CD4-positive, alpha-beta T cell treated with Interleukin-4 for 1 hour (primary cell): ENCODE data around the gene GNG7.
A peak's percentile ranks its signal among the peaks of the same experiment; 100 is the strongest.
"Not testable (repeated sequence)": the region's sequence is repeated elsewhere in the genome, so short reads cannot be mapped to it uniquely, and the experiment has no call there.

Experiments
- DNase-seq, 2 donors: peaks; one replicate each; pipeline ENCODE4 v3.0.0-alpha.2; 2020 to 2022

The GNG7 gene

DNA sequence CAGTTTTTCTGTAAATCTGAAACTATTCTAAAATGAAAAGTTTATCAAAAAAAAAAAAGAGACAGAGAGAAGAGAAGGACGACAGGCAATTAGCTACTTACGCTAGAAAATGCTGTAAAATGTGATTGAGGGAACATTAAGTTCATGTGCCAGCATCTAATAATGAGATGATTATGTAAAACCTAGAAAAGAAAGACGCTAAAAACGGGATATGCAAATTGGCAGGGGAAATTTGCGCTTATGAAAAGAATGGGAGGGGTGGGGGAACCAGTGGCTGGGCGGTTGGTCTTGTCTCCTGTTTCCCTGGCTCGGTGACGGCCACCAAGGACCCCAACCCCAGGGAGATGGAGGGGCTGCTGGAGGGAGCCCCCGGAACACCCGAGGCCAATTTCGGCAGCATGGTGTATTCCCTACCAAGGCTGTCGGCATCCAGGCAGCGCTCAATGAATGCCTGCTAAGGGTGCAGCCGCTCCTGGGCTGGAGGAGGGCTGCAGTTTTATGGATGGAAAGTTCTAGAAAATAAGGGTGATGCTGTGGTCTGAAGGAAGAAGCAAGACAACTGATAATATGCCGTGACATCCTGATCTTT lies 34.2 kb downstream of the GNG7 start:
- DNase-seq = no peak

DNA sequence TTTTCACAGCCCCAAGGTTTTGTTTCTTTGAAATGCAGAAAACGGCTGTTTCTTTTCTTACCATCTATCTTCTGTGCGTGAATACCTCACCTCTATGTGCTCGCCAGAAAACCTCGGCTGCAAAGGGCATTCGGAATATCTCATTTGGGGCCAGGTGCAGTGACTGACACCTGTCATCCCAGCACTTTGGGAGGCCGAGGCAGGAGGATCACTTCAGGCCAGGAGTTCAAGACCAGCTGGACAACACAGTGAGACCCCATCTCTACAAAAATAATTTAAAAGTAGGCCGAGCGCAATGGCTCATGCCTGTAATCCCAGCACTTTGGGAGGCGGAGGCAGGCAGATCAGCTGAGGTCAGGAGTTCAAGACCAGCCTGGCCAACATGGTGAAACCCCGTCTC lies 35.1 kb downstream of the GNG7 start:
- DNase-seq = not testable (repeated sequence)

GRCh38 chr19:2666344-2666994 lies 36.0 kb downstream of the GNG7 start:
- no peak for DNase-seq

GRCh38 chr19:2665103-2665502 lies 37.4 kb downstream of the GNG7 start:
- DNase-seq = no peak

DNA sequence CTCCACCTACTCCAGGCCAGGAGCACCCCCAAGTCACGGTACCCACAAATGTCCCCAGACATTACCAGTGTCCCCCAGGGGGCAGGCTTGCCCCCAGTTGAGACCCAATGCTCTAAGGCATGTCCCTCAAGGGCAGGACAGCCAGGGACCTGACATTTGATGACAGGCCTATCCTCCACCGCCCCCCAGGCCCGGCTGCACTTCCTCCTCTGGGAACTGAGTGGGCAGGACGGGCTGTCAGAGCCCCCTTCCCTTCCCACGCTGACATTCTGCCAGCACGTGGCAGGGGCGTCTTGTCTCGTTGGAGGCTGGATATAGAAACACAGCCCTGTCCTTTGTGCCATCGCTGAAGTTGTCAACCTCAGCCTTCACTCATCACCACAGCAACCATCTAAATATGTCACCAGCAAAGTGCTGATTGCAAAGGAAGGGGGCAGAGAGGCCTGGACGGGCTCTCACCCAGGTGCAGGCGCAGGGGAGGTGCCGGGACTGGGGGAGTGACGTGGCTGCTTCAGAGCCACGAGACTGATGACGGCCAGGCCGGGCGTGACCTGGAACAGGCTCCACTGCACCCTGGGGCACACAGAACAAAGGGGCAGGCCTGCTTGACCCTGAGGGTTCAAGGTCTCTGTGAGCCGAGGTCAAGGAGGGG lies 38.4 kb downstream of the GNG7 start:
- peak in 1 of 2 donors; percentile 84 for DNase-seq

GRCh38 chr19:2661615-2662014 lies 40.9 kb downstream of the GNG7 start:
- DNase-seq = no peak

DNA sequence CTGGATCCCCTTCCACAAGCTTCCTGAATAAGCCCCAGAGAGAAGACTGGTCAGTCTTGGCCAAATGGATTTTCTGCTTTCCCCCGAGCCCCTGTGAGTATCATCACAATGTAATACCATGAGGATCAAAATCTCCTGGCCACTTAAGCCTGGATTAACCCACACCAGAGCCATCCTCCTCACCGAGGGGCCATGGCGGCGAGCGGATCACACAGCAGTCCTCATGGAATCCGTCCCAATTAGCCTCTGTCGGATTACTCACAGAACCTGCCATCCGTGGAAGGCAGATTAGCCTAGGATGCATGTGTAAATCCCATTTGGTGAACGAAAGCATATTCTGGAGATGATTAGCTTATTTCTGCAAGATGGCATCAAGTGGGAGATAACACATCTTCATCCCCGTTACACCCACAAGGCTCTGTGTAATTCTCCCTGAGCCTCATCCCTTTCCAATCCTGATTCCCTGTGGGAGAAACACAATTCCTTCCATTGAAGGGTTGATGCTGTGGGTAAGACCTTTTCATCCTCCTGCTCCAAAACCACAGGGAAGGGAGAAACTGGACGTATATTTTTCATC lies 42.5 kb downstream of the GNG7 start:
- no peak for DNase-seq

DNA sequence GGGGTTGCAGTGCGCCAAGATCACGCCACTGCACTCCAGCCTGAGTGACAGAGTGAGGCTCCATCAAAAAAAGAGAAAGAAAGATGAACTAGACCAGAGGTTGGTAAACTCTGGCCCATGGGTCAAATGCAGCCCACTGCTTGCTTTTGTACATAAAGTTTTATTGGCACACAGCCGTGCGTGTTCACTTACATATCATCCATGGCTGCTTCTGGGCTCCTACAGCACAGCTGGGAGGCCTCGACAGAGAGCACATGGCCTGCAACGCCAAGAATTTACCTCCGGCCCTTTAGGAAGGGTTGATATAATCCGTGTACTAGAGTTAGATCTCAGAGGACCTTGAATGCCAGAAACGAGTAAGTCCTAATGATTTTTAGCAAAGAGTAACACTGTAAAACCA lies 46.0 kb downstream of the GNG7 start:
- DNase-seq = no peak

GRCh38 chr19:2653710-2654707 lies 48.5 kb downstream of the GNG7 start:
- no peak for DNase-seq

GRCh38 chr19:2653218-2653617 lies 49.3 kb downstream of the GNG7 start:
- no peak for DNase-seq

GRCh38 chr19:2652504-2653099 lies 49.9 kb downstream of the GNG7 start:
- no peak for DNase-seq

DNA sequence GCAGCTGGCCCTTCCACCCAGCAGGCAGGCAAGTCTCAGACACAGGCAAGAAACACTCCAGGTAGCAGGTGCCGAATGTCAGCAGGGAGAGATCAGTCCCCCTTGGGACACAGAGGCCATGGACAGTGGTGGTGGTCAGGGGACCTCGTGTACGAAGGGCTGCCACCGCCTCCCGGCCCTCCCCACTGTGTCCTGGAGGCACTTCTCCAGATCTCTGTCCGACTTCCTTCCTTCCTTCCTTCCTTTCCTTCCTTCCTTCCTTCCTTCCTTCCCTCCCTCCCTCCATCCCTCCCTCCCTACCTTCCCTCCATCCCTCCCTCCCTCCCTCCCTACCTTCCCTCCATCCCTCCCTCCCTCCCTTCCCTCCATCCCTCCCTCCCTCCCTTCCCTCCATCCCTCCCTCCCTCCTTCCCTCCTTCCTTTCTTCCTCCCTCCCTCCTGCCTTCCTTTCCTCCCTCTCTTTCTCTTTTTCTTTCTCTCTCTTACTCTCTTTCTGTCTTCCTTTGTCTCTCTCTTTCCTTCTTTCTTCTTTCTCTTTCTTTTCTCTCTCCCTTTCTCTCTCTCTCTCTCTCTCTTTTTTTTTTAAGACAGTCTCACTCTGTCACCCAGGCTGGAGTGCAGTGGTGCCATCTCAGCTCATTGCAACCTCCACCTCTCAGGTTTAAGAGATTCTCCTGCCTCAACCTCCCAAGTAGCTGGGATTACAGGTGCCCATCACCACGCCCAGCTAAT lies 51.3 kb downstream of the GNG7 start:
- not testable (repeated sequence) for DNase-seq

- no peak for DNase-seq
These were observed 52.0 kb downstream of the GNG7 start for GRCh38 chr19:2650515-2650914.

DNA sequence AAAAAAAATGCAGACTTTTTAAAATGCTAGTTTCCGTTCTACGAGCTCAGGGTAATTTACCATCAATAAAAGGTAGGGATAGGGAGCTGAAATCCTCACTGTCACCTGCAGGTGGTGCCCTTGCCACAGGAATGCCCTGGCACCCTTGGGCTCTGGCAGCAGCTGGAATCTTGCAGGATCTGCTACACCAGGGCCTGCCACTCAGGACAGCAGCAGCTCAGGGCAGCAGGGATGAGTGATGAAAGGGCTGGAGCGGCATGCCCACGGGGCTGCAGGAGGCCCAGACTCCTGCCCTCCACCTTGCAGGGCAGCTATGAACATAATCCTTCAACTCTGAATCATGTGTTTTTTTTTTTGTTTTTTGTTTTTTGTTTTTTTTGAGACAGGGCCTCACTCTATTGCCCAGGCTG lies 54.0 kb downstream of the GNG7 start:
- peak; percentile 75 to 78 for DNase-seq

DNA sequence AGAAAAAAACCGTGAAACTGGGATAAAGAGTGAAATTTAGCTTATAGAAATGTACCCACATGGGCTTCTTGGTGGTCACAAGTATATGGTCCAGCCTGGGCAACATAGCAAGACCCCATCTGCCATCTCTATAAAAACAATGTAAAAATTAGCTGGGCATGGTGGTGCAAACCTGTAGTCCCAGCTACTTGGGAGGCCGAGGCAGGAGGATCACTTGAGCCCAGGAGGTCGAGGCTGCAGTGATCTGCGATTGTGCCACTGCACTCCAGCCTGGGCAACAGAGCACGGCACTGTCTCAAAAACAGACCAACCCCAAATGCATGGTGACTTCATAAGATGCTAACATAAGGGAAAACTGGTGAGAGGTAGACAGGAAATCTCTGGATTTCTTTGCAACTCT lies 54.4 kb downstream of the GNG7 start:
- DNase-seq = no peak

- DNase-seq = no peak
These were observed 55.5 kb downstream of the GNG7 start for GRCh38 chr19:2646866-2647535.

GRCh38 chr19:2645826-2646225 lies 56.7 kb downstream of the GNG7 start:
- no peak for DNase-seq

DNA sequence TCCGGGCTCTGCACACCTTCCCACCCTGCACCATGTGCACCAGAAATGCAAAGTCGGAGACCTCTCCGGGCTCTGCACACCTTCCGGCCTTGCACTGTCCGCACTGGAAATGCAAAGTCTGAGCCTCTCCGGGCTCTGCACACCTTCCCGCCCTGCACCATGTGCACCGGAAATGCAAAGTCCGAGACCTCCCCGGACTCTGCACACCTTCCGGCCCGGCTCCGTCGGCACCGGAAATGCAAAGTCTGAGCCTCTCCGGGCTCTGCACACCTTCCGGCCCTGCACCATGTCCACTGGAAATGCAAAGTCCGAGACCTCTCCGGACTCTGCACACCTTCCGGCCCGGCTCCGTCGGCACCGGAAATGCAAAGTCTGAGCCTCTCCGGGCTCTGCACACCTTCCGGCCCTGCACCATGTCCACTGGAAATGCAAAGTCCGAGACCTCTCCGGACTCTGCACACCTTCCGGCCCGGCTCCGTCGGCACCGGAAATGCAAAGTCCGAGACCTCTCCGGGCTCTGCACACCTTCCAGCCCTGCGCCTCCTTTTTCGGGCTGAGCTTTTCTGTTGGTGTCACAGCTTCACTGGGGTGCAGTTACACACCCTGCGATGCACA lies 59.3 kb downstream of the GNG7 start:
- not testable (repeated sequence) for DNase-seq

DNA sequence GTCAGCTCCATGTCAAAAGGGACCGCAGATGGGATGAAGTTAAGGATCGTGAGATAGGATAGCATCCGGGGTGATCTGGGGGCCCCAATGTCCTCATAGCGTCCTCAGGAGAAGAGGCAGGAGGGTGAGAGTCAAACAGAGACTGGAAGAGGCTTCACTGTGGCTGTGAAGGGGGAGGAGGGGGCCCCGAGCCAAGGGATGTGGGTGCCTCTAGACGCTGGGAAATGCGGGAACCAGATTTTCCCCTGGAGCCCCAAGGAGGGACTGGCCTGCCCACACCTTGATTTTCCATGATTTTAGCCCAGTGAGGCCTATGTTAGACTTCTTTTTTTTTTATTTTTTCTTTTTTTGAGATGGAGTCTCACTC lies 61.2 kb downstream of the GNG7 start:
- DNase-seq = no peak

GRCh38 chr19:2640563-2641331 lies 61.7 kb downstream of the GNG7 start:
- no peak for DNase-seq
